SU-DHL-6 (cell line): ENCODE data around the gene DUSP6.

Experiments
- H2AFZ ChIP-seq: fragments of 200-600 bp; sonication (generic); 2 replicates; pipeline ENCODE4 v1.6.1; 2014; ENCODE audit warnings: low read depth, mild to moderate bottlenecking, moderate library complexity, mixed read lengths, antibody characterized with exemption, low read length; ENCODE audit not compliant: severe bottlenecking
- H3F3A ChIP-seq: fragments of 200-600 bp; shearing (Covaris generic); 2 replicates; pipeline ENCODE4 v1.6.0; 2016; ENCODE audit warnings: antibody characterized with exemption, mild to moderate bottlenecking; ENCODE audit not compliant: insufficient read depth
- H3K27ac ChIP-seq: fragments of 200-600 bp; sonication (generic); 2 replicates; pipeline ENCODE4 v1.5.1; 2016; ENCODE audit warnings: low read depth, mild to moderate bottlenecking, low read length, moderate library complexity, mixed read lengths
- H3K27me3 ChIP-seq: fragments of 200-600 bp; sonication (generic), shearing (Covaris generic); 2 replicates; pipeline ENCODE4 v1.6.0; 2014; ENCODE audit warnings: mild to moderate bottlenecking, low read length
- H3K36me3 ChIP-seq: fragments of 200-600 bp; sonication (generic); 2 replicates; pipeline ENCODE4 v1.6.1; 2014; ENCODE audit warnings: mild to moderate bottlenecking, low read length, mixed read lengths
- H3K4me2 ChIP-seq: fragments of 300-600, 200-600 bp; shearing (Covaris generic), sonication (generic); 2 replicates; pipeline ENCODE4 v1.6.0; 2014; ENCODE audit warnings: low read length, low read depth, mild to moderate bottlenecking; ENCODE audit not compliant: poor library complexity, severe bottlenecking
- H3K4me3 ChIP-seq: fragments of 200-600 bp; sonication (generic); 2 replicates; pipeline ENCODE4 v1.5.1; 2014; ENCODE audit warnings: antibody characterized with exemption, low read length, mild to moderate bottlenecking, mixed read lengths; ENCODE audit not compliant: insufficient read depth, poor library complexity, severe bottlenecking
- H3K79me2 ChIP-seq: fragments of 200-600 bp; sonication (generic); 2 replicates; pipeline ENCODE4 v1.6.1; 2014; ENCODE audit warnings: mild to moderate bottlenecking, low read length, moderate library complexity; ENCODE audit not compliant: insufficient read depth
- H3K9ac ChIP-seq: fragments of 200-600 bp; sonication (generic); 2 replicates; pipeline ENCODE4 v1.7.0; 2014; ENCODE audit warnings: mild to moderate bottlenecking, low read length
- H3K9me2 ChIP-seq: fragments of 200-600 bp; sonication (generic); replicated peaks from 2 replicates; pipeline ENCODE4 v1.6.1; 2014; ENCODE audit warnings: low read length; ENCODE audit not compliant: insufficient read depth
- H3K9me3 ChIP-seq: fragments of 200-600 bp; sonication (generic); 2 replicates; pipeline ENCODE4 v1.6.1; 2014; ENCODE audit warnings: low read length, mixed read lengths; ENCODE audit not compliant: insufficient read depth
- H4K20me1 ChIP-seq: fragments of 200-600 bp; sonication (generic); 2 replicates; pipeline ENCODE4 v1.6.1; 2014; ENCODE audit warnings: low read depth, mild to moderate bottlenecking, antibody characterized with exemption, low read length, moderate library complexity, mixed read lengths
- EZH2phosphoT487 ChIP-seq: fragments of 200-600 bp; sonication (generic), shearing (Covaris generic); conservative IDR thresholded peaks from 2 replicates; pipeline ENCODE4 v1.6.1; 2018; ENCODE audit warnings: mild to moderate bottlenecking, antibody characterized with exemption, low read length, moderate library complexity, mixed read lengths
- TF ChIP-seq, protein P1 (sequence below): fragments of 200-600 bp; sonication (generic); IDR thresholded peaks from one replicate; pipeline ENCODE4 v1.5.1; 2017; ENCODE audit warnings: antibody characterized with exemption, mild to moderate bottlenecking, low read length, moderate library complexity; ENCODE audit not compliant: insufficient read depth, poor library complexity, severe bottlenecking

DUSP6 gene

DNA sequence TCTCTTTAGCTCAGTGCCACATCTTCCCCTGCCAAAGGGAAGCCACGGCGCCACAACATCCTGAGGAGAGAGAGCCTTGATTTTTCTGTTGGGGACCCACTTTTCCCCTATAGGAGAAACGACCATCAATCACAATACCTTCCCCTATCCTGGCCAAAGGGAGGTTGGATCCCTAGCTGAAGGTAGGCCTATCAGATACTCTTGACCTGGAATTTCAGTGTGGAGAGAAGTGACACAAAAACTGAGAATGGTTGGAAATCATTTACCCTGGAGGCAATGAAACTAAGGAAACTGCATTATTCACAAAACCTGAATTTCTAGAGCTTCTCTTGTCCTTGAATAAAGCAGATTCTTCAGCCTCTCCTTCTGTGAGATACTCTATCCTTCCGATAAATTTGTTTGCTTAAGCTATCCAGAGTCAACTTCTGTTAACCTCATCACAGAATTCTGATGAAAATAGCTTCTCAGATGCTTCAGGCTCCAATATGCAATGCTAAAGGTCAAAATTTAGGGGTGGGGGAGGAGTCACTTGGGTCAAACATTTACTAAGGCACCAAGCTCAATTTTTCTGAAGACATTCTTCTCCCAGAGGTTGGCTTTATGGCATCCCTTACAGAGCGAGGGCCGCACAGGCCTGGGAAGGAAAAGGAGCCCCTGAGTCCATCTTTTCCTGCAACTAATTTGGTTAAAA lies 27.0 kb upstream of the DUSP6 start:
- Histone ChIP-seq H3K27ac (no peak overlapping the region), H3F3A (no peaks in the 10 kb centered on the region), H3K9me2 (no peaks in the 10 kb centered on the region), H3K9ac (no peak overlapping the region), H3K9me3 (no peaks in the 10 kb centered on the region), H4K20me1 (no peaks in the 10 kb centered on the region), H3K27me3 (no peaks in the 10 kb centered on the region), H3K4me3 (no peak overlapping the region), H2AFZ (no peak overlapping the region), H3K79me2 (no peaks in the 10 kb centered on the region), H3K36me3 (no peaks in the 10 kb centered on the region), H3K4me2 (no peak overlapping the region)
- TF ChIP-seq, protein P1, sequence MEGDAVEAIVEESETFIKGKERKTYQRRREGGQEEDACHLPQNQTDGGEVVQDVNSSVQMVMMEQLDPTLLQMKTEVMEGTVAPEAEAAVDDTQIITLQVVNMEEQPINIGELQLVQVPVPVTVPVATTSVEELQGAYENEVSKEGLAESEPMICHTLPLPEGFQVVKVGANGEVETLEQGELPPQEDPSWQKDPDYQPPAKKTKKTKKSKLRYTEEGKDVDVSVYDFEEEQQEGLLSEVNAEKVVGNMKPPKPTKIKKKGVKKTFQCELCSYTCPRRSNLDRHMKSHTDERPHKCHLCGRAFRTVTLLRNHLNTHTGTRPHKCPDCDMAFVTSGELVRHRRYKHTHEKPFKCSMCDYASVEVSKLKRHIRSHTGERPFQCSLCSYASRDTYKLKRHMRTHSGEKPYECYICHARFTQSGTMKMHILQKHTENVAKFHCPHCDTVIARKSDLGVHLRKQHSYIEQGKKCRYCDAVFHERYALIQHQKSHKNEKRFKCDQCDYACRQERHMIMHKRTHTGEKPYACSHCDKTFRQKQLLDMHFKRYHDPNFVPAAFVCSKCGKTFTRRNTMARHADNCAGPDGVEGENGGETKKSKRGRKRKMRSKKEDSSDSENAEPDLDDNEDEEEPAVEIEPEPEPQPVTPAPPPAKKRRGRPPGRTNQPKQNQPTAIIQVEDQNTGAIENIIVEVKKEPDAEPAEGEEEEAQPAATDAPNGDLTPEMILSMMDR, result no peak

- TF ChIP-seq EZH2phosphoT487, result no peak
- TF ChIP-seq, protein P1, result no peak
- no peaks in the 10 kb centered on the region for H3K9me3 ChIP-seq
- no peak overlapping the region for H3K4me2 ChIP-seq
- no peak overlapping the region for H2AFZ ChIP-seq
- no peak overlapping the region for H3K27ac ChIP-seq
- no peaks in the 10 kb centered on the region for H3F3A ChIP-seq
- no peaks in the 10 kb centered on the region for H3K36me3 ChIP-seq
- H3K27me3 ChIP-seq, result no peaks in the 10 kb centered on the region
- no peaks in the 10 kb centered on the region for H4K20me1 ChIP-seq
- no peak overlapping the region for H3K9ac ChIP-seq
- H3K4me3 ChIP-seq, result no peak overlapping the region
- H3K79me2 ChIP-seq, result no peaks in the 10 kb centered on the region
- no peaks in the 10 kb centered on the region for H3K9me2 ChIP-seq
These were observed 24.5 kb upstream of the DUSP6 start for GRCh38 chr12:89376844-89377243.

GRCh38 chr12:89376202-89376529 lies 23.9 kb upstream of the DUSP6 start:
- Histone ChIP-seq H3K27ac (no peak overlapping the region), H3K9me2 (no peaks in the 10 kb centered on the region), H2AFZ (no peak overlapping the region), H3K4me2 (no peak overlapping the region), H4K20me1 (no peaks in the 10 kb centered on the region), H3K79me2 (no peaks in the 10 kb centered on the region), H3F3A (no peaks in the 10 kb centered on the region), H3K9ac (no peak overlapping the region), H3K36me3 (no peaks in the 10 kb centered on the region), H3K4me3 (no peak overlapping the region), H3K9me3 (no peaks in the 10 kb centered on the region), H3K27me3 (no peaks in the 10 kb centered on the region)
- no peak for TF ChIP-seq EZH2phosphoT487
- TF ChIP-seq, protein P1, result no peak
